HepG2 (cell line): ENCODE results near the gene RBPJ.

Experiments used
- EZH2 ChIP-seq: conservative IDR thresholded peaks from 2 replicates; pipeline ENCODE4 v1.6.1; 2012; ENCODE audit warnings: mild to moderate bottlenecking, low read depth, low read length, moderate library complexity
- ZNF451 ChIP-seq: sonication (generic); formaldehyde crosslinking; IDR thresholded peaks from 2 replicates; pipeline ENCODE4 v1.5.0; 2020; ENCODE audit warnings: mild to moderate bottlenecking, missing genetic modification reagents
- TF ChIP-seq, protein P1 (sequence below), 2 experiments: IDR thresholded peaks; 2 replicates each; pipeline ENCODE4 v1.6.1; 2011 to 2012; ENCODE audit warnings: low read length in 2 of 2, borderline replicate concordance in 1 of 2, low read depth in 1 of 2, mild to moderate bottlenecking in 1 of 2, moderate library complexity in 1 of 2
- TF ChIP-seq, protein P2 (sequence below): sonication (generic); formaldehyde crosslinking; IDR thresholded peaks from 2 replicates; pipeline ENCODE4 v1.4.0; 2020; ENCODE audit warnings: missing genetic modification reagents, borderline replicate concordance
- TF ChIP-seq, protein P3 (sequence below): sonication (generic); formaldehyde crosslinking; IDR thresholded peaks from 2 replicates; pipeline ENCODE4 v1.5.0; 2020; ENCODE audit warnings: missing genetic modification reagents, mild to moderate bottlenecking, borderline replicate concordance

DNA sequence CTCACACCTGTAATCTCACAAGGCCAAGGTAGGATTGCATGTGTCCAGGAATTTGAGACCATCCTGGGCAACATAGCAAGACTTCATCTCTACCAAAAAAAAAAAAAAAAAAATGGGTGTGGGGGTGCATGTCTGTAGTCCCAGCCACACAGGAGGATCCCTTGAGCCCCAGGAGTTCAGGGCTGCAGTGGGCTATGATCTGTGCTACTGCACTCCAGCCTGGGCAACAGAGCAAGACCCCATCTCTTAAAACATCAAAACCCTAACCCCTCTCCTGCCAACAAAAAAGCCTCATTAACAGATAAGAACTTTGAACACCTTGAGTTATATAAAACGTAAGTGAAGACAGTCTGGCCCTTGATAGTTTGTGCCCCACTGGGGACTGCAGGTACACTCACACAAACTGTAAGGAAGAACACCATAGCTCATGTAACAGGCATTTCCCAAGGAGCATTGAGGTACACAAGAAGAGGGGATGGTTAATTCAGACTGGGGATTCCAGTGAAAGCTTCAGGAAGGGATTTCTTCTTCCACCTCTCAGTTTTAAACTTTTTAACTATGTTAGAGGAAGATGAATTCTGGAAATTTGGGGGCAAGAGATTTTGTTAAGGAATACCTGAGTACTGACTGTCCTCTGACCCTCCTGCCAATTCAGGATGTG lies 34.7 kb downstream of the RBPJ start:
- TF ChIP-seq EZH2, result no peak
- TF ChIP-seq, protein P1, sequence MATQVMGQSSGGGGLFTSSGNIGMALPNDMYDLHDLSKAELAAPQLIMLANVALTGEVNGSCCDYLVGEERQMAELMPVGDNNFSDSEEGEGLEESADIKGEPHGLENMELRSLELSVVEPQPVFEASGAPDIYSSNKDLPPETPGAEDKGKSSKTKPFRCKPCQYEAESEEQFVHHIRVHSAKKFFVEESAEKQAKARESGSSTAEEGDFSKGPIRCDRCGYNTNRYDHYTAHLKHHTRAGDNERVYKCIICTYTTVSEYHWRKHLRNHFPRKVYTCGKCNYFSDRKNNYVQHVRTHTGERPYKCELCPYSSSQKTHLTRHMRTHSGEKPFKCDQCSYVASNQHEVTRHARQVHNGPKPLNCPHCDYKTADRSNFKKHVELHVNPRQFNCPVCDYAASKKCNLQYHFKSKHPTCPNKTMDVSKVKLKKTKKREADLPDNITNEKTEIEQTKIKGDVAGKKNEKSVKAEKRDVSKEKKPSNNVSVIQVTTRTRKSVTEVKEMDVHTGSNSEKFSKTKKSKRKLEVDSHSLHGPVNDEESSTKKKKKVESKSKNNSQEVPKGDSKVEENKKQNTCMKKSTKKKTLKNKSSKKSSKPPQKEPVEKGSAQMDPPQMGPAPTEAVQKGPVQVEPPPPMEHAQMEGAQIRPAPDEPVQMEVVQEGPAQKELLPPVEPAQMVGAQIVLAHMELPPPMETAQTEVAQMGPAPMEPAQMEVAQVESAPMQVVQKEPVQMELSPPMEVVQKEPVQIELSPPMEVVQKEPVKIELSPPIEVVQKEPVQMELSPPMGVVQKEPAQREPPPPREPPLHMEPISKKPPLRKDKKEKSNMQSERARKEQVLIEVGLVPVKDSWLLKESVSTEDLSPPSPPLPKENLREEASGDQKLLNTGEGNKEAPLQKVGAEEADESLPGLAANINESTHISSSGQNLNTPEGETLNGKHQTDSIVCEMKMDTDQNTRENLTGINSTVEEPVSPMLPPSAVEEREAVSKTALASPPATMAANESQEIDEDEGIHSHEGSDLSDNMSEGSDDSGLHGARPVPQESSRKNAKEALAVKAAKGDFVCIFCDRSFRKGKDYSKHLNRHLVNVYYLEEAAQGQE (IDR thresholded peaks at IDR 0.05; ENCODE audit: borderline replicate concordance in 1 of 2, low read depth in 1 of 2, low read length in 2 of 2), result no peak
- TF ChIP-seq, protein P2, sequence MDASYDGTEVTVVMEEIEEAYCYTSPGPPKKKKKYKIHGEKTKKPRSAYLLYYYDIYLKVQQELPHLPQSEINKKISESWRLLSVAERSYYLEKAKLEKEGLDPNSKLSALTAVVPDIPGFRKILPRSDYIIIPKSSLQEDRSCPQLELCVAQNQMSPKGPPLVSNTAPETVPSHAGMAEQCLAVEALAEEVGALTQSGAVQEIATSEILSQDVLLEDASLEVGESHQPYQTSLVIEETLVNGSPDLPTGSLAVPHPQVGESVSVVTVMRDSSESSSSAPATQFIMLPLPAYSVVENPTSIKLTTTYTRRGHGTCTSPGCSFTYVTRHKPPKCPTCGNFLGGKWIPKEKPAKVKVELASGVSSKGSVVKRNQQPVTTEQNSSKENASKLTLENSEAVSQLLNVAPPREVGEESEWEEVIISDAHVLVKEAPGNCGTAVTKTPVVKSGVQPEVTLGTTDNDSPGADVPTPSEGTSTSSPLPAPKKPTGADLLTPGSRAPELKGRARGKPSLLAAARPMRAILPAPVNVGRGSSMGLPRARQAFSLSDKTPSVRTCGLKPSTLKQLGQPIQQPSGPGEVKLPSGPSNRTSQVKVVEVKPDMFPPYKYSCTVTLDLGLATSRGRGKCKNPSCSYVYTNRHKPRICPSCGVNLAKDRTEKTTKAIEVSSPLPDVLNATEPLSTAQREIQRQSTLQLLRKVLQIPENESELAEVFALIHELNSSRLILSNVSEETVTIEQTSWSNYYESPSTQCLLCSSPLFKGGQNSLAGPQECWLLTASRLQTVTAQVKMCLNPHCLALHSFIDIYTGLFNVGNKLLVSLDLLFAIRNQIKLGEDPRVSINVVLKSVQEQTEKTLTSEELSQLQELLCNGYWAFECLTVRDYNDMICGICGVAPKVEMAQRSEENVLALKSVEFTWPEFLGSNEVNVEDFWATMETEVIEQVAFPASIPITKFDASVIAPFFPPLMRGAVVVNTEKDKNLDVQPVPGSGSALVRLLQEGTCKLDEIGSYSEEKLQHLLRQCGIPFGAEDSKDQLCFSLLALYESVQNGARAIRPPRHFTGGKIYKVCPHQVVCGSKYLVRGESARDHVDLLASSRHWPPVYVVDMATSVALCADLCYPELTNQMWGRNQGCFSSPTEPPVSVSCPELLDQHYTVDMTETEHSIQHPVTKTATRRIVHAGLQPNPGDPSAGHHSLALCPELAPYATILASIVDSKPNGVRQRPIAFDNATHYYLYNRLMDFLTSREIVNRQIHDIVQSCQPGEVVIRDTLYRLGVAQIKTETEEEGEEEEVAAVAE (CRISPR knock-in tag), result no peak
- TF ChIP-seq ZNF451 (CRISPR knock-in tag), result no peak
- TF ChIP-seq, protein P3, sequence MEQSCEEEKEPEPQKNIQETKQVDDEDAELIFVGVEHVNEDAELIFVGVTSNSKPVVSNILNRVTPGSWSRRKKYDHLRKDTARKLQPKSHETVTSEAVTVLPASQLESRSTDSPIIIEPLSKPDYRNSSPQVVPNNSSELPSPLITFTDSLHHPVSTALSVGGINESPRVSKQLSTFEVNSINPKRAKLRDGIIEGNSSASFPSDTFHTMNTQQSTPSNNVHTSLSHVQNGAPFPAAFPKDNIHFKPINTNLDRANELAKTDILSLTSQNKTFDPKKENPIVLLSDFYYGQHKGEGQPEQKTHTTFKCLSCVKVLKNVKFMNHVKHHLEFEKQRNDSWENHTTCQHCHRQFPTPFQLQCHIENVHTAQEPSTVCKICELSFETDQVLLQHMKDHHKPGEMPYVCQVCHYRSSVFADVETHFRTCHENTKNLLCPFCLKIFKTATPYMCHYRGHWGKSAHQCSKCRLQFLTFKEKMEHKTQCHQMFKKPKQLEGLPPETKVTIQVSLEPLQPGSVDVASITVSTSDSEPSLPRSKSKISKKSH (CRISPR knock-in tag), result no peak
